Liver (tissue), 9 donors: ENCODE data around the gene YOD1. TPM values are rescaled to one million over a fixed set of nuclear protein-coding genes. Genes with fewer than 3 reads are reported as not detected.

ENCODE experiments used
- DNase-seq: peaks from one replicate; pipeline ENCODE4 v3.0.0-alpha.2; 2017; ENCODE audit warnings: low spot score
- H3K27ac ChIP-seq, 2 donors: one replicate each; pipeline ENCODE4 v1.7.0; 2013; ENCODE audit warnings: inconsistent platforms in 2 of 2, low read length in 2 of 2, control low read depth in 1 of 2, low read depth in 1 of 2, mild to moderate bottlenecking in 1 of 2
- H3K27me3 ChIP-seq, 4 donors: one replicate each; pipeline versions ENCODE4 v1.6.1 to v1.7.0; 2013; ENCODE audit warnings: low read length in 3 of 4, inconsistent platforms in 1 of 4, mild to moderate bottlenecking in 1 of 4, moderate library complexity in 1 of 4; ENCODE audit not compliant: control insufficient read depth in 4 of 4, insufficient read depth in 4 of 4
- H3K36me3 ChIP-seq, 4 donors: one replicate each; pipeline versions ENCODE4 v1.6.1 to v1.7.0; 2013; ENCODE audit warnings: low read length in 3 of 4, mild to moderate bottlenecking in 3 of 4, low read depth in 1 of 4, moderate library complexity in 1 of 4; ENCODE audit not compliant: control insufficient read depth in 4 of 4, insufficient read depth in 3 of 4
- H3K4me1 ChIP-seq, 4 donors: one replicate each; pipeline versions ENCODE4 v1.6.1 to v1.7.0; 2013; ENCODE audit warnings: low read length in 3 of 4, mild to moderate bottlenecking in 3 of 4, moderate library complexity in 1 of 4; ENCODE audit not compliant: control insufficient read depth in 4 of 4, insufficient read depth in 4 of 4
- H3K4me3 ChIP-seq, 3 donors: one replicate each; pipeline versions ENCODE4 v1.6.1 to v1.7.0; 2013; ENCODE audit warnings: low read length in 3 of 3, control low read depth in 1 of 3, low read depth in 1 of 3, mild to moderate bottlenecking in 1 of 3
- H3K9ac ChIP-seq, 2 donors: one replicate each; pipeline ENCODE4 v1.7.0; 2013; ENCODE audit warnings: low read length in 2 of 2, mild to moderate bottlenecking in 2 of 2, moderate library complexity in 2 of 2, control low read depth in 1 of 2, low read depth in 1 of 2
- H3K9me3 ChIP-seq, 4 donors: one replicate each; pipeline versions ENCODE4 v1.6.1 to v1.7.0; 2013; ENCODE audit warnings: low read length in 3 of 4; ENCODE audit not compliant: control insufficient read depth in 4 of 4
- EGR1 ChIP-seq, 2 donors: IDR thresholded peaks; 2 replicates each; pipeline ENCODE4 v1.6.1; 2016 to 2018; ENCODE audit warnings: antibody characterized with exemption in 2 of 2, low read depth in 2 of 2
- FOXA1 ChIP-seq: IDR thresholded peaks from 2 replicates; pipeline ENCODE4 v1.6.1; 2016; ENCODE audit warnings: antibody characterized with exemption
- FOXA2 ChIP-seq: IDR thresholded peaks from 2 replicates; pipeline ENCODE4 v1.6.1; 2016; ENCODE audit warnings: antibody characterized with exemption
- GABPA ChIP-seq, 2 donors: IDR thresholded peaks in 1 of 2; conservative IDR thresholded peaks in 1 of 2; 2 replicates each; pipeline ENCODE4 v1.6.1; 2016; ENCODE audit warnings: antibody characterized with exemption in 2 of 2, mild to moderate bottlenecking in 1 of 2, moderate library complexity in 1 of 2
- HNF4A ChIP-seq, 2 donors: conservative IDR thresholded peaks; 2 replicates each; pipeline ENCODE4 v1.6.1; 2016; ENCODE audit warnings: antibody characterized with exemption in 2 of 2, mild to moderate bottlenecking in 2 of 2
- HNF4G ChIP-seq: IDR thresholded peaks from 2 replicates; pipeline ENCODE4 v1.6.1; 2016; ENCODE audit warnings: antibody characterized with exemption
- JUND ChIP-seq, 2 donors: IDR thresholded peaks; 2 replicates each; pipeline ENCODE4 v1.6.1; 2016; ENCODE audit warnings: antibody characterized with exemption in 2 of 2
- NR2F2 ChIP-seq: IDR thresholded peaks from 2 replicates; pipeline ENCODE4 v1.6.1; 2016; ENCODE audit warnings: antibody characterized with exemption
- RAD21 ChIP-seq, 2 donors: IDR thresholded peaks; 2 replicates each; pipeline ENCODE4 v1.6.1; 2016; ENCODE audit warnings: antibody characterized with exemption in 2 of 2, mild to moderate bottlenecking in 2 of 2
- RXRA ChIP-seq, 2 donors: IDR thresholded peaks; 2 replicates each; pipeline ENCODE4 v1.6.1; 2017 to 2018; ENCODE audit warnings: antibody characterized with exemption in 2 of 2, mild to moderate bottlenecking in 1 of 2
- SP1 ChIP-seq: IDR thresholded peaks from 2 replicates; pipeline ENCODE4 v1.6.1; 2018; ENCODE audit warnings: antibody characterized with exemption, mild to moderate bottlenecking
- TAF1 ChIP-seq: conservative IDR thresholded peaks from 2 replicates; pipeline ENCODE4 v1.6.1; 2016; ENCODE audit warnings: antibody characterized with exemption, mild to moderate bottlenecking
- YY1 ChIP-seq: IDR thresholded peaks from 2 replicates; pipeline ENCODE4 v1.6.1; 2016; ENCODE audit warnings: antibody characterized with exemption, mild to moderate bottlenecking
- WGBS: extraction: QIAGEN DNeasy Blood & Tissue Kit; methylation state at CpG from one replicate; pipeline ENCODE4 v1.1.7; 2013; 5-methylcytosine and 5-hydroxymethylcytosine counted together
- polyA plus RNA-seq, 2 donors: library from polyadenylated mRNA; stranded (reverse) in 1 of 2; unstranded in 1 of 2; fragments of 200-250 nt in 1 of 2; fragments of >200 nt in 1 of 2; fragmentation: Nextera tagmentation in 1 of 2; extraction: Ambion mirVana in 1 of 2; gene quantifications; one replicate each; pipeline versions ENCODE4 v1.2.1 to v1.2.3, GENCODE V29; 2013 to 2015
- total RNA-seq, 2 donors: library from RNA; depleted of rRNA; stranded (reverse); fragments of >200 nt; gene quantifications; one replicate each; pipeline ENCODE4 v1.2.3, GENCODE V29; 2014
- TF ChIP-seq, protein P1 (sequence below): IDR thresholded peaks from 2 replicates; pipeline ENCODE4 v1.6.1; 2016; ENCODE audit warnings: antibody characterized with exemption
- TF ChIP-seq, protein P2 (sequence below): IDR thresholded peaks from 2 replicates; pipeline ENCODE4 v1.6.1; 2016; ENCODE audit warnings: antibody characterized with exemption
- TF ChIP-seq, protein P3 (sequence below): IDR thresholded peaks from 2 replicates; pipeline ENCODE4 v1.6.1; 2016; ENCODE audit warnings: antibody characterized with exemption, mild to moderate bottlenecking
- TF ChIP-seq, protein P4 (sequence below): IDR thresholded peaks from 2 replicates; pipeline ENCODE4 v1.6.1; 2016; ENCODE audit warnings: antibody characterized with exemption
- TF ChIP-seq, protein P5 (sequence below): fragments of 150-350 bp; IDR thresholded peaks from 2 replicates; pipeline ENCODE4 v1.5.1; 2017; ENCODE audit warnings: improper control_type of control experiment, low read depth, low read length; ENCODE audit not compliant: missing input control
- donor health status: healthy.
- donor health status: healthy.
- donor health status: healthy.
- donor health status: healthy.
- donor health status: healthy.

YOD1 gene
- total and polyA plus RNA-seq, 4 donors, result 1.3 to 79.4 (median 4.7) TPM

DNA sequence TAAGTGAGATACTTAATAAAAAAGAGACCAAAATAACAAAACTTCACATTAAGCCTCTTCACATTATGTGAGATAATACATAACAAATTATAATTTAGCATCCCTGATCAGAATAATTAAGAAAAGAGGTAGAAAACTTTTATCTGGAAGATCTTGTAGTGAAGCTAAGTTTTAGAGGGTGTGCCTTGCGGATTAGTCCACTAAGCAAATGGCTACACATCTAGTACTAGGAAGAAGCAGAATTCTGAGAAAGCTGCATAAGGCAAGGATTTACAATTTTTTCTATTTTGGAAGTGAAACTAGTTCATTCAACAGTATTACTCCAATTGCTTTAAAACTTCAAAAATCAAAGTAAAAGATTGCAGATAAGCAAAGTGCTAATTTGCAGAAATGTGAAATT is 3.5 kb downstream of the YOD1 start:
- peaks cover 3 to 40% (median 12%) of the 10 kb centered on the region in 4 donors for H3K4me1 ChIP-seq
- WGBS, result 97% methylated on average over 1 of the region's 1 CpG
- TF ChIP-seq, protein P1, sequence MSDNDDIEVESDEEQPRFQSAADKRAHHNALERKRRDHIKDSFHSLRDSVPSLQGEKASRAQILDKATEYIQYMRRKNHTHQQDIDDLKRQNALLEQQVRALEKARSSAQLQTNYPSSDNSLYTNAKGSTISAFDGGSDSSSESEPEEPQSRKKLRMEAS, result no peak
- TF ChIP-seq, protein P2, sequence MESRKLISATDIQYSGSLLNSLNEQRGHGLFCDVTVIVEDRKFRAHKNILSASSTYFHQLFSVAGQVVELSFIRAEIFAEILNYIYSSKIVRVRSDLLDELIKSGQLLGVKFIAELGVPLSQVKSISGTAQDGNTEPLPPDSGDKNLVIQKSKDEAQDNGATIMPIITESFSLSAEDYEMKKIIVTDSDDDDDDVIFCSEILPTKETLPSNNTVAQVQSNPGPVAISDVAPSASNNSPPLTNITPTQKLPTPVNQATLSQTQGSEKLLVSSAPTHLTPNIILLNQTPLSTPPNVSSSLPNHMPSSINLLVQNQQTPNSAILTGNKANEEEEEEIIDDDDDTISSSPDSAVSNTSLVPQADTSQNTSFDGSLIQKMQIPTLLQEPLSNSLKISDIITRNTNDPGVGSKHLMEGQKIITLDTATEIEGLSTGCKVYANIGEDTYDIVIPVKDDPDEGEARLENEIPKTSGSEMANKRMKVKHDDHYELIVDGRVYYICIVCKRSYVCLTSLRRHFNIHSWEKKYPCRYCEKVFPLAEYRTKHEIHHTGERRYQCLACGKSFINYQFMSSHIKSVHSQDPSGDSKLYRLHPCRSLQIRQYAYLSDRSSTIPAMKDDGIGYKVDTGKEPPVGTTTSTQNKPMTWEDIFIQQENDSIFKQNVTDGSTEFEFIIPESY, result no peak
- TF ChIP-seq, protein P3, sequence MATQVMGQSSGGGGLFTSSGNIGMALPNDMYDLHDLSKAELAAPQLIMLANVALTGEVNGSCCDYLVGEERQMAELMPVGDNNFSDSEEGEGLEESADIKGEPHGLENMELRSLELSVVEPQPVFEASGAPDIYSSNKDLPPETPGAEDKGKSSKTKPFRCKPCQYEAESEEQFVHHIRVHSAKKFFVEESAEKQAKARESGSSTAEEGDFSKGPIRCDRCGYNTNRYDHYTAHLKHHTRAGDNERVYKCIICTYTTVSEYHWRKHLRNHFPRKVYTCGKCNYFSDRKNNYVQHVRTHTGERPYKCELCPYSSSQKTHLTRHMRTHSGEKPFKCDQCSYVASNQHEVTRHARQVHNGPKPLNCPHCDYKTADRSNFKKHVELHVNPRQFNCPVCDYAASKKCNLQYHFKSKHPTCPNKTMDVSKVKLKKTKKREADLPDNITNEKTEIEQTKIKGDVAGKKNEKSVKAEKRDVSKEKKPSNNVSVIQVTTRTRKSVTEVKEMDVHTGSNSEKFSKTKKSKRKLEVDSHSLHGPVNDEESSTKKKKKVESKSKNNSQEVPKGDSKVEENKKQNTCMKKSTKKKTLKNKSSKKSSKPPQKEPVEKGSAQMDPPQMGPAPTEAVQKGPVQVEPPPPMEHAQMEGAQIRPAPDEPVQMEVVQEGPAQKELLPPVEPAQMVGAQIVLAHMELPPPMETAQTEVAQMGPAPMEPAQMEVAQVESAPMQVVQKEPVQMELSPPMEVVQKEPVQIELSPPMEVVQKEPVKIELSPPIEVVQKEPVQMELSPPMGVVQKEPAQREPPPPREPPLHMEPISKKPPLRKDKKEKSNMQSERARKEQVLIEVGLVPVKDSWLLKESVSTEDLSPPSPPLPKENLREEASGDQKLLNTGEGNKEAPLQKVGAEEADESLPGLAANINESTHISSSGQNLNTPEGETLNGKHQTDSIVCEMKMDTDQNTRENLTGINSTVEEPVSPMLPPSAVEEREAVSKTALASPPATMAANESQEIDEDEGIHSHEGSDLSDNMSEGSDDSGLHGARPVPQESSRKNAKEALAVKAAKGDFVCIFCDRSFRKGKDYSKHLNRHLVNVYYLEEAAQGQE, result no peak
- no peak for TF ChIP-seq EGR1 (IDR thresholded peaks at IDR 0.05; ENCODE audit: low read depth in 2 of 2)
- TF ChIP-seq RAD21 (IDR thresholded peaks at IDR 0.05), result no peak
- TF ChIP-seq, protein P4, sequence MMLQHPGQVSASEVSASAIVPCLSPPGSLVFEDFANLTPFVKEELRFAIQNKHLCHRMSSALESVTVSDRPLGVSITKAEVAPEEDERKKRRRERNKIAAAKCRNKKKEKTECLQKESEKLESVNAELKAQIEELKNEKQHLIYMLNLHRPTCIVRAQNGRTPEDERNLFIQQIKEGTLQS, result no peak
- no peak for TF ChIP-seq SP1
- no peak for TF ChIP-seq YY1
- no peak for TF ChIP-seq HNF4G
- no peak for TF ChIP-seq GABPA (IDR thresholded peaks at IDR 0.05 in 1 of 2, conservative IDR thresholded peaks at IDR 0.05 in 1 of 2)
- no peak for TF ChIP-seq FOXA2
- no peak for TF ChIP-seq JUND (IDR thresholded peaks at IDR 0.05)
- TF ChIP-seq FOXA1, result no peak
- TF ChIP-seq, protein P5, sequence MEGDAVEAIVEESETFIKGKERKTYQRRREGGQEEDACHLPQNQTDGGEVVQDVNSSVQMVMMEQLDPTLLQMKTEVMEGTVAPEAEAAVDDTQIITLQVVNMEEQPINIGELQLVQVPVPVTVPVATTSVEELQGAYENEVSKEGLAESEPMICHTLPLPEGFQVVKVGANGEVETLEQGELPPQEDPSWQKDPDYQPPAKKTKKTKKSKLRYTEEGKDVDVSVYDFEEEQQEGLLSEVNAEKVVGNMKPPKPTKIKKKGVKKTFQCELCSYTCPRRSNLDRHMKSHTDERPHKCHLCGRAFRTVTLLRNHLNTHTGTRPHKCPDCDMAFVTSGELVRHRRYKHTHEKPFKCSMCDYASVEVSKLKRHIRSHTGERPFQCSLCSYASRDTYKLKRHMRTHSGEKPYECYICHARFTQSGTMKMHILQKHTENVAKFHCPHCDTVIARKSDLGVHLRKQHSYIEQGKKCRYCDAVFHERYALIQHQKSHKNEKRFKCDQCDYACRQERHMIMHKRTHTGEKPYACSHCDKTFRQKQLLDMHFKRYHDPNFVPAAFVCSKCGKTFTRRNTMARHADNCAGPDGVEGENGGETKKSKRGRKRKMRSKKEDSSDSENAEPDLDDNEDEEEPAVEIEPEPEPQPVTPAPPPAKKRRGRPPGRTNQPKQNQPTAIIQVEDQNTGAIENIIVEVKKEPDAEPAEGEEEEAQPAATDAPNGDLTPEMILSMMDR, result no peak
- no peak for TF ChIP-seq RXRA (IDR thresholded peaks at IDR 0.05)
- TF ChIP-seq TAF1, result no peak
- no peak for TF ChIP-seq HNF4A (conservative IDR thresholded peaks at IDR 0.05)
- TF ChIP-seq NR2F2, result no peak

More for the DNA sequence above, 3.5 kb downstream of the YOD1 start:
- Histone ChIP-seq H3K36me3 (peaks cover 2 to 19% (median 3%) of the 10 kb centered on the region in 4 donors), H3K9me3 (no peaks in the 10 kb centered on the region), H3K4me3 (no peak overlapping the region), H3K9ac (no peak overlapping the region), H3K27ac (no peak overlapping the region), H3K27me3 (no peaks in the 10 kb centered on the region)
- DNase-seq, result no peak
